Activated T-helper 2 cell treated with anti-CD3 and anti-CD28 coated beads, Interferon-gamma antibody, Interleukin-2, Interleukin-4, amounts not matched to agents 10 μg/mL and 5 μg/mL and 100 μg/mL, durations not matched to agents 14 hours and 24 hours and 36 hours (primary cell): Measurements from ENCODE around the gene CDH2. TPM values are rescaled to one million over a fixed set of nuclear protein-coding genes. Genes with fewer than 3 reads are reported as not detected.

Experiments
- DNase-seq: peaks from one replicate; pipeline ENCODE4 v3.0.0; 2021; ENCODE audit warnings: low spot score
- H3K27ac Mint-ChIP-seq: one replicate; pipeline ENCODE4 v1.8.0; 2021; ENCODE audit warnings: mixed read lengths
- H3K27me3 Mint-ChIP-seq: one replicate; pipeline ENCODE4 v1.8.0; 2021; ENCODE audit warnings: low read depth, mixed read lengths
- H3K36me3 Mint-ChIP-seq: one replicate; pipeline ENCODE4 v1.8.0; 2021; ENCODE audit warnings: low read depth, mixed read lengths
- H3K4me1 Mint-ChIP-seq: one replicate; pipeline ENCODE4 v1.8.0; 2021; ENCODE audit warnings: low read depth, mixed read lengths
- H3K4me3 Mint-ChIP-seq: one replicate; pipeline ENCODE4 v1.8.0; 2021; ENCODE audit warnings: low read depth, mild to moderate bottlenecking, moderate library complexity, mixed read lengths
- H3K9me3 Mint-ChIP-seq: one replicate; pipeline ENCODE4 v1.8.0; 2021; ENCODE audit warnings: mixed read lengths
- intact Hi-C: fragments of 100-400 bp; cut with micrococcal nuclease; formaldehyde crosslinking; loops from one replicate; pipeline ENCODE4 v1.15.1; 2023
- total RNA-seq: library from RNA; stranded (reverse); gene quantifications from 2 replicates; pipeline ENCODE4 v1.2.3, GENCODE V29; 2022

The CDH2 gene
- total RNA-seq, 1 donor from 2014 or later: not detected

DNA sequence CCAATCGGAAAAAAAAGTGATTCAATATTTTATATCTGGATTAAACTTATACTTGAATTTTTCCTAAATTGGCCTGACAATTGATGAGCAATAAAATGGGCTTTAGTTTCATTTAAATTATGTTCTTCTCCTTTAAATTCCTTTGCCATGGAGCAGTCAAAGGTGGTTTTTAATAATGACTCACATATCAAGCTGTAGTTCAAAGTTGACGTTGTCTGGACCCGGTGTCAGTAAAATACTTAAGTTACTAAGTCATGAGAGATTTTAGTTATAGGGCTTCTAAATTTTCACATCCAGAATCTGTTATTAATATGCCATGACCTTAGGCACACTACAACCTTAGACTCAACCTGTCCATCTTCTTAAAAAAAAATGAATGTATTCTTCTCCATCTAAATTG lies 62.5 kb downstream of the CDH2 start:
- no peaks in the 10 kb centered on the region for H3K4me1 Mint-ChIP-seq
- intact Hi-C loops: no loop called here
- DNase-seq: no peak
- no peaks in the 10 kb centered on the region for H3K36me3 Mint-ChIP-seq
- H3K9me3 Mint-ChIP-seq: no peaks in the 10 kb centered on the region
- H3K27me3 Mint-ChIP-seq: no peaks in the 10 kb centered on the region
- H3K27ac Mint-ChIP-seq: no peak overlapping the region
- no peak overlapping the region for H3K4me3 Mint-ChIP-seq

DNA sequence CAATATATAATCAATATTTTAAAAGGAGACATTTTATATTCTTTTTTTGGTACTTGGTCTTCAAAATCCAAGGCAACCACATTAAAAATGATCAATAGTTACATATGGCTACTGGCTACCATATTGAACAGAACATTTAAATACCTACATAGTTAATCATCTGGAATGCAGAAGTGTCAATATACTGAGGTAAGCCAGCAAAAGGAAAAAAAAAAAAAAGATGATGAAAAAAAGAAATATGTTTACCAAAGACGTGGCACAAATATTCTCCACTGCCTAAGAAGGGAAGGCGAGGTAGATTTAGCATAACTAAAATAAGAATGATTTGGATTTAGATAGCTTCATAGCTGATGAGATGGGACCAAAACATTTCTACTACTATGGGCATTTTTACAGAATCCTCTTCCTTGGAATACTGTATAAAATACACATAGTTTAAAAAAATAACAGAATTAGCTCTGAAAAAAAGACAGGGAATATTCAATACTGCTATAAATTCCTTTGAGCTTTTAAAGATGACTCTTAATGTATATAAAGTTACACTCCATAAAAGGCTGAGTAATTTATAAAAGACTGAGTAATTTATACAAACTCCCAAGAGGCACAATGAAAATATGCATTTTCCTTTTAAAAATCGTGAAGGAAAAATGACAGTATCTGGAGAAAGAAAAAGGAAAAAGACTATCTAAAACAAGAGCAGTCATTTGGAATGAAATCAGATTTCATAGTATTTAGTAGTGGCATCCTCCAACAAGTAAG lies 63.5 kb downstream of the CDH2 start:
- intact Hi-C loops: no loop called here
- DNase-seq: no peak
- no peak overlapping the region for H3K27ac Mint-ChIP-seq
- H3K9me3 Mint-ChIP-seq: peaks cover 4% of the 10 kb centered on the region
- no peaks in the 10 kb centered on the region for H3K27me3 Mint-ChIP-seq
- H3K36me3 Mint-ChIP-seq: no peaks in the 10 kb centered on the region
- H3K4me3 Mint-ChIP-seq: no peak overlapping the region
- H3K4me1 Mint-ChIP-seq: no peaks in the 10 kb centered on the region

DNA sequence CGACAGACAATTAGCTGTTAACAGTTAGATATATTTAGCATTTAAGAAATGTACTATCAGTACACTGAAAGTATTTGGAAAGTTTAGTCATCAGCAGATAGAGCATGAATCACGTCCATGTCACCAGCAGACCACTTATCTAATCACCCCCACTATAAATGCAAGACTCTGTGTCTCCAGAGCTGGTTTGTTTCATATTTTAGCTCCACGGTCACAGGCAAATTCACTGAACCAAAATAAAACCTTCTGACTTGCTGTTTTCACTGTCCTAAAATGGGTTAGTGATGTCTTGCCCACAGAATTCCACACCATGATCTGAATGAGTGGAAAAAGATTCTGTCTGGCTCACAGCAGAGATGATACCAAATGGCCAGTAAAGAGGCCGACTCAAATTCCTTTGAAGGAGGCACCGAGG lies 64.9 kb downstream of the CDH2 start:
- intact Hi-C loops: no loop called here
- no peaks in the 10 kb centered on the region for H3K36me3 Mint-ChIP-seq
- H3K4me1 Mint-ChIP-seq: no peaks in the 10 kb centered on the region
- no peak for DNase-seq
- H3K27ac Mint-ChIP-seq: no peak overlapping the region
- H3K27me3 Mint-ChIP-seq: no peaks in the 10 kb centered on the region
- H3K9me3 Mint-ChIP-seq: peaks cover 4% of the 10 kb centered on the region
- H3K4me3 Mint-ChIP-seq: no peak overlapping the region

DNA sequence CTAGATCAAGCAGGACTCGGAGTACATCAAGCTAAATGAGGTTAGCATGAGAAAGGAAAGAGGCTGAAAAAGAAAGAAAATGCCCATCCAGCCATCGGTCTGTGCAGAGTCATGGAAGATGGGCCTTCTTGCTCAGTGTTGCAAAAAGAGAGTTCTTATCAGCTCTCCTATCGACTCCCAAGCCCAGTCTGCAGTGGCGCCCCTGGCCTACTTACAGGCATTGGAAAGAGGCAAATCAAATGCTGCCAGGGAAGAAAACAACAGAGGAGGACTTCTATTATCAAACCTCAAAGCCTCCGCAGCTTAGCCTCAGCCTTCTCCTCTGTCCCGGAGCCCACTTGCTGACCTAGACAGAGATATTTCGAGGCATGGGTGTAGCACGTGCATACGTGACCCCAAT lies 66.0 kb downstream of the CDH2 start:
- H3K27me3 Mint-ChIP-seq: no peaks in the 10 kb centered on the region
- intact Hi-C loops: no loop called here

DNA sequence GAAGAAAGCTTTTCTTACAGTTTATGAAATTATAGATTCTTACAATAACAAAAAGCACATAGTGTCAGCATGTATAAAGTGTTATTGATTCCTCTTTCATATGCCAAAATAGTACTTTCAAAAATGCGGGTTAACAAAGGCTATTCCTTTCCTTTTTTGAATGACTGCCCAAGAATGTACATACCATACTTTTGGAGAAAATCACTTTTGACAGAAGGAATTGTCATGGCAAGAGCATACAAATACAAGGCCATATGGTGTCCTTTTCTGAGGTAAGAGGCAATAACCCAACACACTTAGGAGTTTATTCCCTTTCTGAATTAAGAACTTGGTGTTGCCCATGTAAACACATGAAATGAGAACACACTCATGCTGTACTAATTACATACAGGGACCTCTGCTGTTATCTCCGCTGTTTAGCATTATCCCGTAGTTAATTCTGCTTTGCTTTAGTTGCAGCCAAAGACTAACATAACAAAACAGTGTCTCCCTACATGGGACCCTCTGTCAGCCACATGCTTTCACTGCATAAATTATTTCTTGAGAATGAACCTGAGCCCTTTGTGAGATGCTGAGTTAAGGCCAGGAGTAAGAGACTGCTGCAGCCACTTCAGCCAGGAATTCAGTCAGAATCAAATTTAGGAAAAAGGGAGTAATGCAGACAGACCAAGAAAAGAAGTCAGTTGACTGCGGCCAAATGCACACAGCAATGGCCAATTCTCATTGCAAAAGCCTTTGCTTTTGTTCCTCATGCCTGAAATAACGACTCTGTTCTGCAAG lies 67.0 kb downstream of the CDH2 start:
- intact Hi-C loops: no loop called here
- no peaks in the 10 kb centered on the region for H3K27me3 Mint-ChIP-seq
- no peak for DNase-seq
- H3K4me1 Mint-ChIP-seq: no peaks in the 10 kb centered on the region
- no peak overlapping the region for H3K27ac Mint-ChIP-seq
- no peak overlapping the region for H3K4me3 Mint-ChIP-seq
- H3K9me3 Mint-ChIP-seq: peaks cover 4% of the 10 kb centered on the region
- H3K36me3 Mint-ChIP-seq: no peaks in the 10 kb centered on the region

More for the DNA sequence above, 66.0 kb downstream of the CDH2 start:
- Mint-ChIP-seq H3K27ac (no peak overlapping the region), H3K36me3 (no peaks in the 10 kb centered on the region), H3K9me3 (peaks cover 4% of the 10 kb centered on the region), H3K4me3 (no peak overlapping the region), H3K4me1 (no peaks in the 10 kb centered on the region)
- DNase-seq: no peak

DNA sequence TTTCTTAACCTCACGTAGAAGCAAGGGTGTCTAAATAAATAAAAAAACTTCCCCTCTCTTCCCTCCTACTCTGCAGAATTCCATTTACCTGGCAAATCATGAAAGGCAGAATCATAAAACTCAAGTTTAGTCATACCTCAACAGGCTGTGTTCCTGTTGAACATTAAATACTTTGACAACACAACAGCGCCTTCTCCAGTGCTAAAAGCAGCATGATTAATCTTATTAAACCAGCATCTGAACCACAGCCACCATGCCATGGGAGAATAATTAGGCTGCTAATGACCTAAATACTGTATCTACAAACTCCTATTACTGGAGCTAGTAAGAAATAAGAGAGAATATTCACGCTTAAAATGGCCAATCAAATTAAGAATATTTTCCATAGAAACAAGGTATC lies 68.1 kb downstream of the CDH2 start:
- peaks cover 4% of the 10 kb centered on the region for H3K9me3 Mint-ChIP-seq
- no peaks in the 10 kb centered on the region for H3K4me1 Mint-ChIP-seq
- intact Hi-C loops: no loop called here
- DNase-seq: no peak
- H3K4me3 Mint-ChIP-seq: no peak overlapping the region
- no peaks in the 10 kb centered on the region for H3K36me3 Mint-ChIP-seq
- H3K27me3 Mint-ChIP-seq: no peaks in the 10 kb centered on the region
- H3K27ac Mint-ChIP-seq: no peak overlapping the region

DNA sequence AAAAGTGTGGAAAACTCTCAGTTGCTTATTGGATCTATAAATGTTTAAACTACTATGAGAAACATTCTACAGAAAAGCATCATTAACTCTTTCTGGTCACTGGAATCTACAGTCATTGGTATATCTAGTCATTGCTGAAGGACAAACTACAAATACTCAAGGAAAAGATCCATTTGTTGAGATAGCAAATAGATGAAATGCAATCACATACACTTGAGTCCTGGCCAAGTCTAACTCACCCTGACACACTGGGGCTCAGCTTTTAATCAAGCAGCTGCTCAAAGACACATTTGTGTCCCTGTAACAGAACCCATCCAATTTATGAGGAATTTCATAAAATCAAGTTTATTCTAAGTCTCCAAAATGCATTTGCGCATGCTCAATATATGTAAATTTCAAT lies 68.7 kb downstream of the CDH2 start:
- no peak overlapping the region for H3K27ac Mint-ChIP-seq
- no peaks in the 10 kb centered on the region for H3K27me3 Mint-ChIP-seq
- no peaks in the 10 kb centered on the region for H3K36me3 Mint-ChIP-seq
- no peak for DNase-seq
- H3K9me3 Mint-ChIP-seq: peaks cover 4% of the 10 kb centered on the region
- intact Hi-C loops: no loop called here
- no peak overlapping the region for H3K4me3 Mint-ChIP-seq
- H3K4me1 Mint-ChIP-seq: no peaks in the 10 kb centered on the region

DNA sequence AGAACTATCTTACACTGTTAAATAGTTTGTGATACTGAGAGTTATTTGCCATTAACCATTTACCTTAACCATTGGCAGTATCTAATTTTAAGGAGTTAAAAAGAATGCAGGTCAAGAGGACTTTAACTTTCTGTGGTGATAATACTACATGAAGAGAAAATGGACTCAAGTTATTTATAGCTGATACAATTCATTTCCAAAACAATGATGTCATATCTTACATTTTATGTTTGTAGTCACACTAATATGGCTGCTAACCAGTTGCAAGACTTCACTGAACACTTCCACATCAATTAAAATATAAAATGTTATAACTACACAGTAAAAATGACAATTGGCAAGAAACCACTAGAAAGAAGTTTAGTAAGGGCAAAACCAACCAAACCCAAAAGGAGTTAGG lies 77.7 kb downstream of the CDH2 start:
- Mint-ChIP-seq H3K27ac (no peak overlapping the region), H3K27me3 (no peaks in the 10 kb centered on the region)

DNA sequence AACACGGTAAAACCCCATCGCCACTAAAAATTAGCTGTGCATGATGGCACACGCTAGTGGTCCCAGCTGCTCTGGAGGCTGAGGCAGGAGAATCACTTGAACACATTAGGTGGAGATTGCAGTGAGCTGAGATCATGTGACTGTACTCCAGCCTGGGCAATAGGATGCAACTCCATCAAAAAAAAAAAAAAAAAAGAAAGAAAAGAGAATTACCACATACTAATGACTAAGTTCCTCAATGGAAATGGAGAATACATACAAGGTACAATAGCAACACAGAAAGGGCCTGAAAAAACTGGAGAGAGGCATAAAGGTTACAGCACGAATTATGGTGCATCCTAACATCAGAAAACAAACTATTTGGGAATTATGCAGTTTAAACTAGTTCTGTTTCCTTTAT lies 81.3 kb downstream of the CDH2 start:
- Mint-ChIP-seq H3K4me3 (no peak overlapping the region), H3K36me3 (no peaks in the 10 kb centered on the region), H3K27me3 (no peaks in the 10 kb centered on the region), H3K27ac (no peak overlapping the region), H3K4me1 (no peaks in the 10 kb centered on the region), H3K9me3 (peaks cover 18% of the 10 kb centered on the region)
- no peak for DNase-seq
- intact Hi-C loops: no loop called here

More for the DNA sequence above, 77.7 kb downstream of the CDH2 start:
- Mint-ChIP-seq H3K9me3 (peaks cover 14% of the 10 kb centered on the region), H3K36me3 (no peaks in the 10 kb centered on the region), H3K4me3 (no peak overlapping the region), H3K4me1 (no peaks in the 10 kb centered on the region)
- intact Hi-C loops: no loop called here
- DNase-seq: no peak

DNA sequence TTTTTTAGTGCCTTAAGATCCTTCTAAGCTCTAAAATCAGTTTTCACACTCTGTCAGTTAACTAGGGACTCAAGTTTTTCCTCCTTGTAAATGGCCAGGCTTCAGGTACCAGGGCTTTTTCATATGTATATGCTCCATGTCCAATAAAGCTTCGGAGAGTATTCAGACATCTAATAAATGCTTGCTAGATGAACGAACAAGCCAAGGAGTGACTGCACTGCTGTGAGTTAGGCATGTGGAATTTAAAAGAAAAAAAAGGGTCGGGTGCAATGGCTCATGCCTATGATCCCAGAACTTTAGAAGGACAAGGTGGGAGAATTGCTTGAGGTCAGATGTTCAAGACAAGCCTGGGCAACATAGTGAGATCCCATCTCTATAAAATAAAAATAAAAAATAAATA lies 81.9 kb downstream of the CDH2 start:
- H3K4me1 Mint-ChIP-seq: no peaks in the 10 kb centered on the region
- H3K9me3 Mint-ChIP-seq: peaks cover 18% of the 10 kb centered on the region
- H3K27ac Mint-ChIP-seq: no peak overlapping the region
- DNase-seq: no peak
- no peaks in the 10 kb centered on the region for H3K36me3 Mint-ChIP-seq
- intact Hi-C loops: no loop called here
- no peaks in the 10 kb centered on the region for H3K27me3 Mint-ChIP-seq
- no peak overlapping the region for H3K4me3 Mint-ChIP-seq

DNA sequence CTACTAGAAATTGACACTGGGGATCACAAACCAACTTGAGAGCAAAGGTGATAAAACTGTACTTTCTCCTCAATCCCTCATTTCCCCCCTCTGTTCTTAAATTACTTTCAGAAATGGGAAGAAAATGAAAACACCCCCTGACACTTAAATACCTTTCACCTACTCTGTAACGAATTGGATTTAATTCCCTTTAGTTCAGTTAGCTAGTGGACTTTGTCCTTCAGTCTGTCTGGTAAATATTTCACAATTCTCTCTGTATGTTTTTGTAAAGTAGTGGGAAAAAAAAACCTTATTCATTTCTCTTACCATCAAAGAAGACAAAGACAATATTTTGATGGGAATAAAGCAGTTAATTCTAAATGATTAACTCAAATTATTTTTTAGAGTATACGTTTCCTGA lies 85.7 kb downstream of the CDH2 start:
- no peak for DNase-seq
- no peaks in the 10 kb centered on the region for H3K4me1 Mint-ChIP-seq
- no peak overlapping the region for H3K4me3 Mint-ChIP-seq
- no peaks in the 10 kb centered on the region for H3K27me3 Mint-ChIP-seq
- intact Hi-C loops: no loop called here
- H3K36me3 Mint-ChIP-seq: no peaks in the 10 kb centered on the region
- H3K9me3 Mint-ChIP-seq: peaks cover 10% of the 10 kb centered on the region
- H3K27ac Mint-ChIP-seq: no peak overlapping the region

DNA sequence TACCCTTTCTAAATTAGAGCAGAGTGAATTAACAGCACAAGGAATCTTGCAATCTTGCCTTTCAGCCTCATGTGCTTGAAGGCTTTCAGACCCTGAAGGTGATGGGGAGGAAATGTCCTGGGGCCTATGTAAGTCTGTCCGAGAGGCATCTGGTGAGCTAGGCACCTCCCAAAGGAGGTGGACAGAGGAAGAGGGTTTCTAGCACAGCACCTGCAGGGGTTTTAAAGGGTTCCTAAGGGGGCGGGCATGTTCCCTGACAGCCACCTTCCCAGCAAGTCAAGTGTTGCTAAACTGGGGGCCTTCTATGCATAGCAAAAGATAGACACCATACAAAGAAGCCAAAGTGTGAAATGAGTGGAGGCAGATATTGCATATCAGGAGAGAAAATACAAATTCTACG lies 88.5 kb downstream of the CDH2 start:
- intact Hi-C loops: no loop called here
- Mint-ChIP-seq H3K27ac (no peak overlapping the region), H3K4me3 (no peak overlapping the region), H3K27me3 (no peaks in the 10 kb centered on the region), H3K36me3 (no peaks in the 10 kb centered on the region), H3K4me1 (no peaks in the 10 kb centered on the region), H3K9me3 (peaks cover 19% of the 10 kb centered on the region)
- no peak for DNase-seq
